ENCODE results near the gene TSHZ2.

Gene TSHZ2

GRCh38 chr20:53070706-53071392, 98.7 kb downstream of the TSHZ2 start:
- peak; percentile 80 for DNase-seq

GRCh38 chr20:53071833-53072232, 99.7 kb downstream of the TSHZ2 start:
- peak; percentile 47 for DNase-seq

- DNase-seq = no peak
These were observed 100.9 kb downstream of the TSHZ2 start for GRCh38 chr20:53072923-53073579.

GRCh38 chr20:53073636-53074415, 101.7 kb downstream of the TSHZ2 start:
- peak; percentile 51 for DNase-seq

GRCh38 chr20:53074811-53075314, 102.7 kb downstream of the TSHZ2 start:
- DNase-seq = no peak

- DNase-seq = no peak
These were observed 104.5 kb downstream of the TSHZ2 start for GRCh38 chr20:53076668-53077067.

GRCh38 chr20:53077373-53078205, 105.4 kb downstream of the TSHZ2 start:
- DNase-seq = peak; percentile 77

GRCh38 chr20:53078761-53079160, 106.6 kb downstream of the TSHZ2 start:
- no peak for DNase-seq

- no peak for DNase-seq
These were observed 107.1 kb downstream of the TSHZ2 start for GRCh38 chr20:53079261-53079691.

- DNase-seq = no peak
These were observed 107.9 kb downstream of the TSHZ2 start for GRCh38 chr20:53079828-53080686.

- DNase-seq = no peak
These were observed 108.5 kb downstream of the TSHZ2 start for GRCh38 chr20:53080687-53080962.

- DNase-seq = peak; percentile 43
These were observed 109.1 kb downstream of the TSHZ2 start for GRCh38 chr20:53080969-53081871.

GRCh38 chr20:53081916-53082863, 110.0 kb downstream of the TSHZ2 start:
- DNase-seq = no peak

GRCh38 chr20:53083411-53083810, 111.3 kb downstream of the TSHZ2 start:
- DNase-seq = no peak

- DNase-seq = no peak
These were observed 112.3 kb downstream of the TSHZ2 start for GRCh38 chr20:53084408-53084997.

- no peak for DNase-seq
These were observed 113.6 kb downstream of the TSHZ2 start for GRCh38 chr20:53085720-53086119.

GRCh38 chr20:53087037-53087777, 115.0 kb downstream of the TSHZ2 start:
- DNase-seq = no peak

GRCh38 chr20:53088786-53089185, 116.6 kb downstream of the TSHZ2 start:
- DNase-seq = no peak

Data from activated CD4-positive, alpha-beta T cell treated with anti-CD3 and anti-CD28 coated beads, Interleukin-2, Interleukin-6, amounts not matched to agents 100 ng/mL and 50 ng/mL, durations not matched to agents 16 hours and 8 hours (primary cell).